HFF-Myc (cell line): ENCODE data around the gene PNMT.

ENCODE experiments used
- DNase-seq: peaks from one replicate; pipeline ENCODE4 v3.0.0-alpha.2; 2011; ENCODE audit warnings: low read depth; ENCODE audit errors: extremely low read depth
- H3K4me3 ChIP-seq: replicated peaks from 2 replicates; pipeline ENCODE4 v1.5.1; 2011; ENCODE audit warnings: low read depth, mild to moderate bottlenecking, control low read depth, low read length
- CTCF ChIP-seq: IDR thresholded peaks from 2 replicates; pipeline ENCODE4 v1.5.1; 2012; ENCODE audit warnings: mild to moderate bottlenecking, low read depth, low read length, control low read depth; ENCODE audit errors: missing control alignments

The PNMT gene

GRCh38 chr17:39647256-39647655 is 21.0 kb upstream of the PNMT start:
- TF ChIP-seq CTCF = no peak
- DNase-seq = no peak
- H3K4me3 ChIP-seq = no peak overlapping the region

GRCh38 chr17:39648616-39649366 is 19.5 kb upstream of the PNMT start:
- H3K4me3 ChIP-seq = no peak overlapping the region
- DNase-seq = no peak
- no peak for TF ChIP-seq CTCF

GRCh38 chr17:39650121-39650579 is 18.1 kb upstream of the PNMT start:
- H3K4me3 ChIP-seq = no peak overlapping the region
- DNase-seq = no peak
- no peak for TF ChIP-seq CTCF

- no peak for DNase-seq
- H3K4me3 ChIP-seq = no peak overlapping the region
- TF ChIP-seq CTCF = no peak
Observed at GRCh38 chr17:39651923-39652586, 16.2 kb upstream of the PNMT start.

GRCh38 chr17:39652587-39653315 is 15.5 kb upstream of the PNMT start:
- H3K4me3 ChIP-seq = no peak overlapping the region
- TF ChIP-seq CTCF = no peak
- no peak for DNase-seq

- TF ChIP-seq CTCF = no peak
- DNase-seq = no peak
- H3K4me3 ChIP-seq = no peak overlapping the region
Observed at GRCh38 chr17:39653316-39653661, 15.0 kb upstream of the PNMT start.
